Aorta (tissue), 5 donors: Measurements from ENCODE around the gene SP1. TPM values are rescaled to one million over a fixed set of nuclear protein-coding genes. Genes with fewer than 3 reads are reported as not detected.
"Not testable (repeated sequence)": the region's sequence is repeated elsewhere in the genome, so short reads cannot be mapped to it uniquely, and the experiment has no call there.

Experiments used
- ATAC-seq: fragments of 200-7000 bp; cut with Tn5 transposase; one replicate; pipeline ENCODE4 v1.9.1; 2022; ENCODE audit warnings: moderate library complexity; ENCODE audit not compliant: low FRiP score
- DNase-seq, 2 donors: peaks; one replicate each; pipeline ENCODE4 v3.0.0-alpha.2; 2020
- H3K27ac ChIP-seq, 2 donors: one replicate each; pipeline ENCODE4 v1.5.1; 2013; ENCODE audit warnings: low read length in 2 of 2, mild to moderate bottlenecking in 2 of 2, moderate library complexity in 2 of 2, control low read depth in 1 of 2, inconsistent platforms in 1 of 2, low read depth in 1 of 2
- H3K27me3 ChIP-seq, 2 donors: one replicate each; pipeline ENCODE4 v1.6.1; 2013; ENCODE audit warnings: control low read depth in 1 of 2, low read length in 1 of 2, mild to moderate bottlenecking in 1 of 2, moderate library complexity in 1 of 2; ENCODE audit not compliant: insufficient read depth in 2 of 2, control insufficient read depth in 1 of 2
- H3K36me3 ChIP-seq, 2 donors: one replicate each; pipeline ENCODE4 v1.6.1; 2013; ENCODE audit warnings: control low read depth in 1 of 2, low read length in 1 of 2, mild to moderate bottlenecking in 1 of 2; ENCODE audit not compliant: insufficient read depth in 2 of 2, control insufficient read depth in 1 of 2
- H3K4me1 ChIP-seq, 2 donors: one replicate each; pipeline ENCODE4 v1.6.1; 2013; ENCODE audit warnings: low read length in 2 of 2, control low read depth in 1 of 2, mild to moderate bottlenecking in 1 of 2, moderate library complexity in 1 of 2; ENCODE audit not compliant: insufficient read depth in 2 of 2, control insufficient read depth in 1 of 2
- H3K4me3 ChIP-seq, 2 donors: one replicate each; pipeline ENCODE4 v1.5.1; 2013; ENCODE audit warnings: low read length in 2 of 2, control low read depth in 1 of 2, mild to moderate bottlenecking in 1 of 2
- H3K9me3 ChIP-seq: one replicate; pipeline ENCODE4 v1.6.1; 2013; ENCODE audit warnings: mild to moderate bottlenecking, low read length; ENCODE audit not compliant: control insufficient read depth
- WGBS, 2 donors: extraction: QIAGEN DNeasy Blood & Tissue Kit; methylation state at CpG; one replicate each; pipeline ENCODE4 v1.1.7; 2013; 5-methylcytosine and 5-hydroxymethylcytosine counted together
- intact Hi-C, 2 donors: fragments of 100-400 bp; cut with DNase I; formaldehyde crosslinking; loops; one replicate each; pipeline versions ENCODE4 v1.14.2 to v1.15.0; 2022
- polyA plus RNA-seq, 2 donors: library from polyadenylated mRNA; stranded (reverse); fragments of 200-250 nt; gene quantifications; one replicate each; pipeline ENCODE4 v1.2.3, GENCODE V29; 2013
- total RNA-seq, 2 donors: library from RNA; stranded (reverse); fragmentation: NEBNext Ultra II Directional; extraction: Animal tissue kit (Norgen Biotek cat#: 25700); gene quantifications; one replicate each; pipeline ENCODE4 v1.2.1, GENCODE V29; 2021
- donor health status: healthy with polysubstance abuse.
- donor health status: Bipolar disorder and iron deficiency.
- donor health status: DM: no; HTN: no; CAD: no.
- donor health status: DM: no; HTN: no; CAD: no.
- donor health status: DM: yes; HTN: yes; CAD: no.

The SP1 gene
- total and polyA plus RNA-seq, 4 donors = 7.4 to 83.1 (median 40.3) TPM

DNA sequence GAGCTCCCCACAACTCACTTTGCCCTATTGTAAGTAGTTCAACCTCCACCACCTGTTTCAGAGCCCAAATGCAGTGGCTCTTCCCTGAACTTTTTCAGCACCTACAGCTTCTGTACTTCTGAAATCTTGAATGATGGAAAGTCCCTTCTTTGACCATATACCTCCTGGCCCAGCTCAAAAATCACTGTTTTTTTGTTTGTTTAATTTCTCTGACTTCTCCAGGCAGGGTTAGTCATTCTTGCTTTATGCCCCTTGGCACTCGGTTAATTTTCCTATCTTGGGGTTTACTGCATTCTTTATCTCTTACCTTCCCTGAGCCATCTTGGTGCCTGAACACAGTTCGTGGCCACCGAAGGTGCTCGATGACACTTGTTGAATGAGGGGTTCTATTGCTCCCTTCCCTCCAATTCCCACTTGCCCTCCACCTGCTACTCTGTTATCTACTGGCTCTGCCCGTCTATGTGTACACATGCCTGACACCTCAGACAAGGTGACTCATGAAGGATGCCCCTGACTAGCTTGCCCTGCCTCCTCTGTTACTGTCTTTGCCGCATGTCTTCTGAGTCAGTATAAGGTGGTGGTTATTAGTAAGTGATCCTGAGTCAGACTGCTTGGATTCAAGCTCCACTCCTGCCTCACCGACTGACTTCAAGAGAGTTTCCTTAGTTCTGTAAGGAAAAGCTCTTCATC is 48.1 kb downstream of the SP1 start:
- Histone ChIP-seq H3K4me3 (no peak overlapping the region), H3K27me3 (no peaks in the 10 kb centered on the region), H3K9me3 (no peaks in the 10 kb centered on the region), H3K27ac (no peak overlapping the region), H3K4me1 (no peaks in the 10 kb centered on the region), H3K36me3 (no peaks in the 10 kb centered on the region)
- DNase-seq (no peak), ATAC-seq (no peak)
- WGBS, 2 donors = 88 to 90% methylated on average over 7 of the region's 7 CpGs
- intact Hi-C loops = no loop called here

DNA sequence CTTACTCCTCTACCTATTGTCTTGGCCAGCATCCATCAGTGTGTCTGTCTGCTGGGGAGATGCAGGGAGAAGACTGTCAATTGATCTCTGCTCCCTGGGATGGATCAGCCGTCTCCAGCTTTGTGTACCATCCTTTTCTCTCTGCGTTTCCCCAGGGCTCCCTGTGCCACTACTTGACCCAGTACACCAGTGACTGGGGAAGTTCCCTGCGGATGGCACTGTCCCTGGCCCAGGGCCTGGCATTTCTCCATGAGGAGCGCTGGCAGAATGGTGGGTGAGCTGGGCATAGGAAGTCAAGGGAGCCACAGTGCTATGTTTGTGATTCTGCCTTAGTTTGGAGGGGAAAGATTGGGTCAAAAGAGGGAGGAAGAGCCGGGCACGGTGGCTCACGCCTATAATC is 48.8 kb downstream of the SP1 start:
- Histone ChIP-seq H3K4me1 (no peaks in the 10 kb centered on the region), H3K36me3 (no peaks in the 10 kb centered on the region), H3K9me3 (no peaks in the 10 kb centered on the region), H3K4me3 (no peak overlapping the region), H3K27ac (no peak overlapping the region), H3K27me3 (no peaks in the 10 kb centered on the region)
- intact Hi-C loops = no loop called here
- ATAC-seq (no peak), DNase-seq (no peak)
- 87 to 93% methylated on average over 7 of the region's 7 CpGs for WGBS, 2 donors

DNA sequence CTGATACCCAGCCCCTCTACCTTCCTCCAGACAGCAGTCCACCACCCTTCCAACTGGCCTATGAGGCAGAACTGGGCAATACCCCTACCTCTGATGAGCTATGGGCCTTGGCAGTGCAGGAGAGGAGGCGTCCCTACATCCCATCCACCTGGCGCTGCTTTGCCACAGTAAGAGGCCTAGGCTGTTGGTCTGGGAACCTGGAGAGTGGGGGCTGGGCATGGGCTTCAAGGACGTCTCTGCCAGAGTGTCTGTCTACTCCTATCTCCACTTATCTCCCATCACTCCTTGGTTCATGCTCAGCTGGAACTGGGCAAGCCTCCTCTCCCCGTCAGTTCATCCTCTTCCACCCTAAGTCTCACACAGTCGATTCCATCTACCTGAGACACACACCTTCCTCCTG is 50.1 kb downstream of the SP1 start:
- Histone ChIP-seq H3K4me3 (no peak overlapping the region), H3K27me3 (no peaks in the 10 kb centered on the region), H3K9me3 (no peaks in the 10 kb centered on the region), H3K4me1 (no peaks in the 10 kb centered on the region), H3K27ac (no peak overlapping the region), H3K36me3 (no peaks in the 10 kb centered on the region)
- 85 to 89% methylated on average over 5 of the region's 5 CpGs for WGBS, 2 donors
- ATAC-seq (no peak), DNase-seq (no peak)
- intact Hi-C loops = no loop called here

DNA sequence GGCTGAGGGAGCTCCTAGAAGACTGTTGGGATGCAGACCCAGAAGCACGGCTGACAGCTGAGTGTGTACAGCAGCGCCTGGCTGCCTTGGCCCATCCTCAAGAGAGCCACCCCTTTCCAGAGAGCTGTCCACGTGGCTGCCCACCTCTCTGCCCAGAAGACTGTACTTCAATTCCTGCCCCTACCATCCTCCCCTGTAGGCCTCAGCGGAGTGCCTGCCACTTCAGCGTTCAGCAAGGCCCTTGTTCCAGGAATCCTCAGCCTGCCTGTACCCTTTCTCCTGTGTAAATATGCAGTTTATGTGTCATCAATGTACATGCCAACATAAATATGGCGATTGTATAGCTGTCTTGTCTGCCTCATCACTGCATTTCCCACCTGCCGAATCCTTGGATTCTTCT is 51.2 kb downstream of the SP1 start:
- Histone ChIP-seq H3K36me3 (no peaks in the 10 kb centered on the region), H3K27ac (no peak overlapping the region), H3K4me1 (no peaks in the 10 kb centered on the region), H3K4me3 (no peak overlapping the region), H3K27me3 (no peaks in the 10 kb centered on the region), H3K9me3 (no peaks in the 10 kb centered on the region)
- DNase-seq = no peak
- intact Hi-C loops = no loop called here
- 76 to 78% methylated on average over 7 of the region's 7 CpGs for WGBS, 2 donors
- no peak for ATAC-seq

DNA sequence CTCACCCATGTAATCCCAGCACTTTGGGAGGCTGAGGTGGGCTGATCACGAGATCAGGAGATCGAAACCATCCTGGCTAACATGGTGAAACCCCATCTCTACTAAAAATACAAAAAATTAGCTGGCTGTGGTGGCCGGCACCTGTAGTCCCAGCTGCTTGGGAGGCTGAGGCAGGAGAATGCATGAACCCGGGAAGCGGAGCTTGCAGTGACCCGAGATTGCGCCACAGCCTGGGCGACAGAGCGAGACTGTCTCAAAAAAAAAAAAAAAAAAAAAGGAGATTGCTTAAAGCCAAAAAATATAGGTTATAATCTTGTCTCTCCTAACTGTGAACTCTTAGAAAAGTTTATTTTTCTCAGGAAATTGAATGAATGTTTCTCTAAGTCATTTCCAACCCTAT is 55.4 kb downstream of the SP1 start:
- H3K27ac ChIP-seq, H3K36me3 ChIP-seq, intact Hi-C loops, DNase-seq, H3K9me3 ChIP-seq, H3K4me1 ChIP-seq, H3K27me3 ChIP-seq, H3K4me3 ChIP-seq, ATAC-seq: not testable (repeated sequence)
- WGBS, 2 donors = 93 to 96% methylated on average over 9 of the region's 9 CpGs

DNA sequence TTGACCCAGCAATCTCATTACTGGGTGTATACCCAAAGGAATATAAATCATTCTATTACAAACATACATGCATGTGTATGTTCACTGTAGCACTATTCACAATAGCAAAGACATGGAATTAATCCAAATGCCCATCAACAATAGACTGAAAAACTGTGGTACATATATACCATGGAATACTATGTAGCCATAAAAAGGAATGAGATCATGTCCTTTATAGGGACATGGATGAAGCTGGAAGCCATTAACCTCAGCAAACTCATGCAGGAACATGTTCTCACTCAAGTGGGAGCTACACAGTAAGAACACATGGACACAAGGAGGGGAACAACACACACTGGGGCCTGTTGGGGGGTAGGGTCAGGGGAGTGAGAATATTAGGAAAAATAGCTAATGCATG is 59.6 kb downstream of the SP1 start:
- H3K36me3 ChIP-seq = not testable (repeated sequence)

DNA sequence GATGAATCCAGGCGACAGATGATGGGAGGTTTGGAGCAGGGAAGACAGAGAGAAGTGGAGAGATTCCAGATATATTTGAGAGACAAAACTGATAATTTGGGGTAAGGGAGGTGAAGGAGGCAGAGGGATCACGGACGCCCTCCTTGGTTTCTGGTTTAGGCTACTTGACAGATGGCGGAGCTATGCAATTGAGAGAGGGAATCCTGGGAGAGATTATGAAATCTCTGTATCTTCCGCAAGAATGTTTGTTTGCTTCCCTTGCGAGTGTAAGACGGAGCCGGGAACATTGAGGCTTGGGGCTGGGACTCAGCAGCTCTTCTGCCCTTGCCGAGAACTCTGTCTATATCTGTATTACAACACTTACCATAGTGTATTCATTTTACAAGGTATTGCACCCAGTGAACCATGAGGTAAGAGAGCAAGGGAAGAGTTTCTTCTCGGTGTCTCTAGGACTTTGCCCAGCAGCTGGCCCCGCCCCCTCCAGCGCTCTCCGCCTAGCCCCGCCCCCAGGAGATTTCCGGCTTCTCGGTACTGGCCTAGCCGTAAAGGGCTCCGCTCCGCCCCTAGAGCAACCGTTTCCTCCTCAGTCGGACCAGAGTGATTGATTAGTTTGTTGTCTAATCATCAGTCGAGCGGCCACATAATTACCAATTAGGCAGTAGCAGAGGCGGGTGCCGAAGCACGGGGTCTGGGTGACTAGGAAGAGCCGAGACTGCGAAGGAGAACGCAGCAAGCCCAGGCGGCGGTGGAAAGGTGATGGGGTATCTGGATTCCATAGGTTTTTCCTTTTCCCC is 61.3 kb downstream of the SP1 start, which contains the start of gene PRR13:
PRR13 (plus strand) TSS at position 695 of the 794 bp plus-strand sequence. CDS start 981 bp downstream, outside the sequence.
- Histone ChIP-seq H3K9me3 (no peaks in the 10 kb centered on the region), H3K27ac (peak within 1 kb of the TSS; percentile 37 to 91), H3K27me3 (no peaks in the 10 kb centered on the region), H3K36me3 (no peaks in the 10 kb centered on the region), H3K4me3 (peak within 1 kb of the TSS; percentile 81 to 97), H3K4me1 (peaks cover 0 to 6% of the 10 kb centered on the region in 2 donors)
- intact Hi-C loops = no loop called here
- 1% methylated on average over 31 of the region's 31 CpGs for WGBS, 2 donors
- peak; percentile 100 for ATAC-seq
- peak; percentile 99 for DNase-seq

More for the DNA sequence above, 59.6 kb downstream of the SP1 start:
- H3K9me3 ChIP-seq, H3K27ac ChIP-seq, ATAC-seq, DNase-seq, H3K27me3 ChIP-seq, intact Hi-C loops, H3K4me3 ChIP-seq, H3K4me1 ChIP-seq: not testable (repeated sequence)

DNA sequence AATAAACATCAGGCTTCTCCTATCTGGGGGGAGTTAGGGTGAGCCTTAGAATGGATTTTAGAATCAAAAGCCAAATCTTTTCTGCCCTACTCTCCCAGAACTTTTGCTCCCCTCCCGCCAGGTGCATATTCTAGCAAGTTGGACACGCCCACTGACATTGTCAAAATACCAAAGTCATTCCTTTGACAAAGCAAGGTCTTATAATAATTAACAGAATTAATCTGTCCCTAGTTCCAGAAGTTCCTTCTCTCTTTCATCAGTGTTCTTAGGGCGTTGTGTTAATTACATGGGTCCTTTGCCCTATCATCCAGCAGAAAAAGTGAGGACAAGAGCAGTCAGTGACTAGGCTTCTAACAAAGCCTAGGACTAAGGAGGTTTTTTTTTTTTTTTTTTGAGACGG is 64.0 kb downstream of the SP1 start:
- no peak for ATAC-seq
- no peak overlapping the region for H3K27ac ChIP-seq

More for the DNA sequence above, 64.0 kb downstream of the SP1 start:
- no peak for DNase-seq
- WGBS, 2 donors = 93 to 95% methylated on average over 4 of the region's 4 CpGs
- Histone ChIP-seq H3K36me3 (peaks cover 0 to 1% of the 10 kb centered on the region in 2 donors), H3K9me3 (no peaks in the 10 kb centered on the region), H3K27me3 (no peaks in the 10 kb centered on the region), H3K4me3 (no peak overlapping the region), H3K4me1 (peaks cover 0 to 6% of the 10 kb centered on the region in 2 donors)
- intact Hi-C loops = no loop called here
